Breast epithelium (tissue), 4 donors: ENCODE measurements around the gene EXOSC6. TPM values are rescaled to one million over a fixed set of nuclear protein-coding genes. Genes with fewer than 3 reads are reported as not detected.

ENCODE experiments used
- DNase-seq, 2 donors: peaks; one replicate each; pipeline ENCODE4 v3.0.0-alpha.2; 2019; ENCODE audit warnings: low spot score in 2 of 2
- H3K27ac ChIP-seq, 2 donors: fragments of 200-600 bp; sonication (generic) in 1 of 2; one replicate each; pipeline ENCODE4 v1.5.1; 2016 to 2019; ENCODE audit warnings: mild to moderate bottlenecking in 1 of 2
- H3K27me3 ChIP-seq, 2 donors: fragments of 200-600 bp; sonication (generic) in 1 of 2; one replicate each; pipeline versions ENCODE4 v1.5.1 to v1.6.0; 2017 to 2019; ENCODE audit warnings: control low read depth in 1 of 2, mild to moderate bottlenecking in 1 of 2
- H3K36me3 ChIP-seq: fragments of 200-600 bp; one replicate; pipeline ENCODE4 v1.5.1; 2019
- H3K4me1 ChIP-seq, 2 donors: fragments of 200-600 bp; sonication (generic); one replicate each; pipeline ENCODE4 v1.5.1; 2016 to 2019; ENCODE audit warnings: control low read depth in 1 of 2
- H3K4me3 ChIP-seq, 3 donors: fragments of 200-600 bp; sonication (generic); 1 replicate in 2 of 3; 2 replicates in 1 of 3; pipeline ENCODE4 v1.5.1; 2016 to 2019; ENCODE audit warnings: mild to moderate bottlenecking in 3 of 3, moderate library complexity in 2 of 3
- H3K9me3 ChIP-seq, 2 donors: fragments of 200-600 bp; sonication (generic) in 1 of 2; one replicate each; pipeline ENCODE4 v1.5.1; 2016 to 2019; ENCODE audit warnings: control low read depth in 1 of 2
- CTCF ChIP-seq, 3 donors: fragments of 450-650 bp; IDR thresholded peaks; one replicate each; pipeline ENCODE4 v1.5.1; 2016 to 2017; ENCODE audit warnings: antibody characterized with exemption in 3 of 3, mild to moderate bottlenecking in 3 of 3, moderate library complexity in 3 of 3
- POLR2A ChIP-seq: fragments of 450-650 bp; IDR thresholded peaks from one replicate; pipeline ENCODE4 v1.6.1; 2016; ENCODE audit warnings: antibody characterized with exemption, mild to moderate bottlenecking, moderate library complexity
- POLR2AphosphoS5 ChIP-seq, 3 donors: sonication (generic); formaldehyde crosslinking; IDR thresholded peaks; one replicate each; pipeline ENCODE4 v1.6.1; 2017; ENCODE audit warnings: antibody characterized with exemption in 3 of 3
- intact Hi-C: fragments of 100-400 bp; cut with DNase I; formaldehyde crosslinking; loops from one replicate; pipeline ENCODE4 v1.15.1; 2023; ENCODE audit warnings: low total_unique reads
- total RNA-seq, 3 donors: library from RNA; depleted of rRNA; stranded (reverse); fragments of >200 nt; gene quantifications; one replicate each; pipeline ENCODE4 v1.1.0, GENCODE V29; 2016

EXOSC6 gene
- total RNA-seq, 3 donors from 2014 or later = 19.7 to 23.2 (median 19.8) TPM

GRCh38 chr16:70258946-70259345, 7.2 kb upstream of the EXOSC6 start:
- TF ChIP-seq POLR2A (no peak), CTCF (IDR thresholded peaks at IDR 0.05) (no peak), POLR2AphosphoS5 (IDR thresholded peaks at IDR 0.05) (no peak)
- intact Hi-C loops = no loop called here
- Histone ChIP-seq H3K4me3 (no peak overlapping the region), H3K27me3 (no peaks in the 10 kb centered on the region), H3K4me1 (no peaks in the 10 kb centered on the region), H3K27ac (no peak overlapping the region), H3K9me3 (no peaks in the 10 kb centered on the region), H3K36me3 (peaks cover 3% of the 10 kb centered on the region)
- DNase-seq = no peak

DNA sequence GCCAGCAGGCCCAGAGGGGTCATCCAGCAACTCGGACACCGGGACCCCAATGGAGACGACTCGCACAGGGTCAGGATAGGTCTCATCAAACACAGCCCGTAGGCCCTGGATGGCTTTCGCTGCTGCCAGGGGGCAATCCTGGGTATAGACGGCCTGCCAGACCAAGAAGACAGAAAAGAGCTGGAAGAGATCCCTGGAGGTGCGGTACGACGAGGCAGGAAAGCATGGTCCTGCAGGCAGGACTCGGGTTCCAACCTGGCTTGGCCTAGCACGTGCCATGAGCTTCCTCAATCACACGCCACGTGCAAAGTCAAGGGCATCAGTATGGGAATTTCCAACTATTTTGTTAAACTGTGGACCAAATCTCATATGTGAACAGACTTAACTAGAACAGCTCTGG, 6.3 kb upstream of the EXOSC6 start:
- Histone ChIP-seq H3K27ac (no peak overlapping the region), H3K27me3 (no peaks in the 10 kb centered on the region), H3K36me3 (peaks cover 8% of the 10 kb centered on the region), H3K4me1 (no peaks in the 10 kb centered on the region), H3K9me3 (no peaks in the 10 kb centered on the region), H3K4me3 (no peak overlapping the region)
- intact Hi-C loops = no loop called here
- no peak for DNase-seq
- TF ChIP-seq CTCF (IDR thresholded peaks at IDR 0.05) (no peak), POLR2AphosphoS5 (IDR thresholded peaks at IDR 0.05) (no peak), POLR2A (no peak)

GRCh38 chr16:70257391-70257790, 5.7 kb upstream of the EXOSC6 start:
- Histone ChIP-seq H3K27ac (no peak overlapping the region), H3K36me3 (peaks cover 14% of the 10 kb centered on the region), H3K9me3 (no peaks in the 10 kb centered on the region), H3K4me3 (no peak overlapping the region), H3K4me1 (no peaks in the 10 kb centered on the region), H3K27me3 (no peaks in the 10 kb centered on the region)
- TF ChIP-seq CTCF (IDR thresholded peaks at IDR 0.05) (no peak), POLR2A (no peak), POLR2AphosphoS5 (IDR thresholded peaks at IDR 0.05) (no peak)
- no peak for DNase-seq
- intact Hi-C loops = no loop called here

GRCh38 chr16:70255574-70255973, 3.8 kb upstream of the EXOSC6 start:
- Histone ChIP-seq H3K9me3 (no peaks in the 10 kb centered on the region), H3K36me3 (peaks cover 15% of the 10 kb centered on the region), H3K4me3 (no peak overlapping the region), H3K4me1 (no peaks in the 10 kb centered on the region), H3K27ac (no peak overlapping the region), H3K27me3 (no peaks in the 10 kb centered on the region)
- intact Hi-C loops = no loop called here
- TF ChIP-seq POLR2AphosphoS5 (IDR thresholded peaks at IDR 0.05) (no peak), POLR2A (no peak)
- DNase-seq = no peak

DNA sequence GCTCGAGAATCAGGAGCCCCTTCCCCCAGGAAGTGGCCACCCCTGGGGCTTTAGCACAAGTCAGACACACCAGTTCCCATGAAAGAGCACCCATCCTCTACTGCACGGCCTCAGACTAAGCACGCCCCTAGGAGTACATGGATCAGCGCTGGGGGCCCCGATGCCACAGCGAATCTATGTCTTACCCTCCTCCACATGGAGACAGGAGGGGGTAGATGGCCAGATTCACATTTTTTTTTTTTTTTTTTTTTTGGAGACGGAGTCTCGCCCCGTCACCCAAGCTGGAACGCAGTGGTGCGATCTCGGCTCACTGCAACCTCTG, 3.2 kb upstream of the EXOSC6 start:
- H3K4me3 ChIP-seq = no peak overlapping the region
- DNase-seq = no peak
- H3K36me3 ChIP-seq = peaks cover 15% of the 10 kb centered on the region
- peaks cover 0 to 5% of the 10 kb centered on the region in 2 donors for H3K4me1 ChIP-seq
- H3K27ac ChIP-seq = no peak overlapping the region
- H3K9me3 ChIP-seq = no peaks in the 10 kb centered on the region
- H3K27me3 ChIP-seq = no peaks in the 10 kb centered on the region
- TF ChIP-seq POLR2AphosphoS5 (IDR thresholded peaks at IDR 0.05) = no peak
- TF ChIP-seq POLR2A = no peak
- no peak for TF ChIP-seq CTCF (IDR thresholded peaks at IDR 0.05)
- intact Hi-C loops = no loop called here
